CD8-positive, alpha-beta memory T cell (primary cell): ENCODE data around the gene CPA1. TPM values are rescaled to one million over a fixed set of nuclear protein-coding genes. Genes with fewer than 3 reads are reported as not detected.

Experiments
- CTCF ChIA-PET: fragments of 350-600 bp; sonication (Branson Sonifier 250); formaldehyde crosslinking; loops from one replicate; lab custom pipeline; 2021; ENCODE audit warnings: antibody characterized with exemption; lab: Charles Lee
- POLR2A ChIA-PET: fragments of 350-600 bp; sonication (Branson Sonifier 250); formaldehyde crosslinking; loops from one replicate; lab custom pipeline; 2021; ENCODE audit warnings: antibody characterized with exemption; lab: Charles Lee
- DNase-seq, 5 donors: peaks; one replicate each; pipeline versions ENCODE4 v3.0.0 to v3.0.0-alpha.2; 2020 to 2022; ENCODE audit warnings: mixed read lengths in 1 of 5
- H3K27ac ChIP-seq: one replicate; pipeline ENCODE4 v1.7.0; 2013; ENCODE audit warnings: low read depth, mild to moderate bottlenecking, low read length, moderate library complexity
- H3K27me3 ChIP-seq: 2 replicates; pipeline ENCODE4 v1.7.0; 2013; ENCODE audit warnings: low read length, mild to moderate bottlenecking; ENCODE audit not compliant: insufficient read depth, poor library complexity, severe bottlenecking
- H3K36me3 ChIP-seq: 2 replicates; pipeline ENCODE4 v1.7.0; 2013; ENCODE audit warnings: mild to moderate bottlenecking, low read length, moderate library complexity; ENCODE audit not compliant: insufficient read depth
- H3K4me1 ChIP-seq: 2 replicates; pipeline ENCODE4 v1.7.0; 2013; ENCODE audit warnings: mild to moderate bottlenecking, low read length, moderate library complexity; ENCODE audit not compliant: insufficient read depth
- H3K4me3 ChIP-seq: 2 replicates; pipeline ENCODE4 v1.7.0; 2013; ENCODE audit warnings: mild to moderate bottlenecking, low read length
- H3K9me3 ChIP-seq: 2 replicates; pipeline ENCODE4 v1.7.0; 2013; ENCODE audit warnings: mild to moderate bottlenecking, low read length
- H3K27ac Mint-ChIP-seq, 8 donors: one replicate each; pipeline ENCODE4 v1.8.0; 2020 to 2021; ENCODE audit warnings: mixed read lengths in 8 of 8, mild to moderate bottlenecking in 6 of 8, inconsistent platforms in 3 of 8, moderate library complexity in 3 of 8
- H3K27me3 Mint-ChIP-seq, 2 donors: one replicate each; pipeline ENCODE4 v1.8.0; 2020 to 2021; ENCODE audit warnings: mixed read lengths in 2 of 2, mild to moderate bottlenecking in 1 of 2, moderate library complexity in 1 of 2
- H3K36me3 Mint-ChIP-seq, 3 donors: one replicate each; pipeline ENCODE4 v1.8.0; 2020 to 2021; ENCODE audit warnings: mixed read lengths in 3 of 3, inconsistent platforms in 1 of 3, mild to moderate bottlenecking in 1 of 3
- H3K4me1 Mint-ChIP-seq, 3 donors: one replicate each; pipeline ENCODE4 v1.8.0; 2020 to 2021; ENCODE audit warnings: mixed read lengths in 3 of 3, inconsistent platforms in 1 of 3, mild to moderate bottlenecking in 1 of 3
- H3K4me3 Mint-ChIP-seq, 7 donors: one replicate each; pipeline ENCODE4 v1.8.0; 2020 to 2021; ENCODE audit warnings: mixed read lengths in 7 of 7, mild to moderate bottlenecking in 6 of 7, moderate library complexity in 4 of 7, inconsistent platforms in 2 of 7
- H3K9me3 Mint-ChIP-seq, 5 donors: one replicate each; pipeline ENCODE4 v1.8.0; 2020 to 2022; ENCODE audit warnings: mixed read lengths in 5 of 5, mild to moderate bottlenecking in 3 of 5, moderate library complexity in 2 of 5, inconsistent platforms in 1 of 5
- polyA plus RNA-seq: library from polyadenylated mRNA; unstranded; fragments of 300-500 nt; fragmentation: Illumina TruSeq; gene quantifications from one replicate; pipeline ENCODE4 v1.2.3, GENCODE V29; 2021
- total RNA-seq, 2 experiments: library from RNA; stranded (reverse); gene quantifications; one replicate each; pipeline ENCODE4 v1.2.3, GENCODE V29; 2021

Gene CPA1
- total and polyA plus RNA-seq, 3 experiments from 2014 or later, result not detected

GRCh38 chr7:130420943-130421578 is 40.8 kb downstream of the CPA1 start:
- Mint-ChIP-seq H3K9me3 (no peaks in the 10 kb centered on the region), H3K27me3 (no peaks in the 10 kb centered on the region), H3K4me1 (peaks cover 24 to 56% (median 49%) of the 10 kb centered on the region in 3 donors), H3K36me3 (peaks cover 0 to 2% (median 0%) of the 10 kb centered on the region in 3 donors), H3K4me3 (no peak overlapping the region), H3K27ac (no peak overlapping the region)
- CTCF ChIA-PET, result no interaction called here
- POLR2A ChIA-PET, result no interaction called here
- H3K27ac ChIP-seq, result no peak overlapping the region
- H3K27me3 ChIP-seq, result no peaks in the 10 kb centered on the region
- no peaks in the 10 kb centered on the region for H3K9me3 ChIP-seq
- peaks cover 57% of the 10 kb centered on the region for H3K4me1 ChIP-seq
- H3K4me3 ChIP-seq, result no peak overlapping the region
- no peaks in the 10 kb centered on the region for H3K36me3 ChIP-seq
- DNase-seq, result no peak

DNA sequence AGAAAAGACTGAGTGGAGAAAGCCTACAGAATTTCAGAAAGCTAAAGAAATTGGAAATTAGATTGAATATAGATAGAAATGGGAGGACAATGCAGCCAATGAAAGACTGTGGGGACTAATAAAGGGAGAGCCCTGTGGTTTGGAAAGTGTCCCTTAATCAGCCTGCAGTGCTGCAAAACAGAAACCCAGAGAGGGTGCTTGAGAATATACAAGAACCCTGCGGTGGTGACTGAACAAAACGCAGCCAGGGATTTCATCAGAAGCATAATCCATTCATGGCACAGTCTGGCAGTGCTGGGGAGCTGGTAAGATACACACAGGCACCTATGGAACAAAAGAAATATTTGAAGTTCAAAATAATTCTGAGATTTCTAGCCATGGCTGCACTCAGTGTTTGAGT is 41.4 kb downstream of the CPA1 start:
- Mint-ChIP-seq H3K27ac (peak overlapping the region in 2 of 8 donors; percentile 38 to 54), H3K4me3 (peak overlapping the region in 1 of 7 donors; percentile 14), H3K9me3 (no peaks in the 10 kb centered on the region), H3K27me3 (no peaks in the 10 kb centered on the region), H3K36me3 (peaks cover 0 to 3% (median 0%) of the 10 kb centered on the region in 3 donors), H3K4me1 (peaks cover 23 to 54% (median 49%) of the 10 kb centered on the region in 3 donors)
- H3K27me3 ChIP-seq, result no peaks in the 10 kb centered on the region
- H3K4me3 ChIP-seq, result no peak overlapping the region
- no peaks in the 10 kb centered on the region for H3K9me3 ChIP-seq
- no peaks in the 10 kb centered on the region for H3K36me3 ChIP-seq
- ChIA-PET CTCF (no interaction called here), POLR2A (no interaction called here)
- peaks cover 57% of the 10 kb centered on the region for H3K4me1 ChIP-seq
- no peak overlapping the region for H3K27ac ChIP-seq
- DNase-seq, result no peak

DNA sequence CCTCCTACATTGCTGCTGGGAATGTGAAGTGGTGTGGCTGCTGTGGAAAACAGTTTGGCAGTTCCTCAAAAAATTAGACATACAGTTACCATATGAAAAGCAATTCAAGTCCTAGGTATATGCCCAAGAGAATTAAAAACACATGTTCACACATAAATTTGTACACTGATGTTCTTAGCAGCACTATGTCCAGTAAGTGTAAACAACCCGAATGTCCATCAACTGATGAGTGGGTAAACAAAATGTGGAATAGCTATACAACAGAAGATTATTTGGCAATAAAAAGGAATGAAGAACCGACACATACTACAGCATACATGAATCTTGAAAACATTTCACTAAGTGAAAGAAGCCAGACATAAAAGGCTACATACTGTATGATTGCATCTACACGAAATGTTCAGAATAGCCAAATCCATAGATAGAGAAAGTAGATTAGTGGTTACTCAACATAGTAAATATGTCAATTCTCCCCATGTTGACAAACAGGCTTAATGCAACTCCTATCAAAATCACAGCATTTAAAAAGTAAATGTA is 43.3 kb downstream of the CPA1 start:
- Histone ChIP-seq H3K4me3 (no peak overlapping the region), H3K27me3 (no peaks in the 10 kb centered on the region), H3K4me1 (peaks cover 45% of the 10 kb centered on the region), H3K27ac (no peak overlapping the region), H3K36me3 (no peaks in the 10 kb centered on the region), H3K9me3 (no peaks in the 10 kb centered on the region)
- POLR2A ChIA-PET, result no interaction called here
- no peak overlapping the region for H3K4me3 Mint-ChIP-seq
- no peaks in the 10 kb centered on the region for H3K27me3 Mint-ChIP-seq
- peaks cover 12 to 42% (median 41%) of the 10 kb centered on the region in 3 donors for H3K4me1 Mint-ChIP-seq
- no peak for DNase-seq
- CTCF ChIA-PET, result no interaction called here
- H3K27ac Mint-ChIP-seq, result no peak overlapping the region
- no peaks in the 10 kb centered on the region for H3K9me3 Mint-ChIP-seq
- peaks cover 0 to 6% (median 4%) of the 10 kb centered on the region in 3 donors for H3K36me3 Mint-ChIP-seq

DNA sequence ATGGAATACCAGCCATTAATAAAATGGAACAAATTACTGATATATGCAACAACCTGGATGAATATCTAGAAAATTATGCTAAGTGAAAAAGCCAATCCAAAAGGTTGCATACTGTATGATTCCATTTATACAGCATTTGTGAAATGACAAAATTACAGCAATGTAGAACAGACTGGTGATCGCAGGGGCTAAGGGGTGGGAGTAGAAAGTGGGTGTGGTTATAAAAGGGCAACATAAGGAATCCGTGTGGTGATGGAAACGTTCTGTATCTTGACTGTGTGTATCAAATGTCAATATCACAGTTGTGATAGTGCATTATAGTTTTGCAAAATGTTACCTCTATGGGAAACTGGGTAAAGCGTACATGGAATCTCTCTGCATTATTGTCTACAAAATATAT is 45.5 kb downstream of the CPA1 start:
- peak overlapping the region in 1 of 8 donors; percentile 3 for H3K27ac Mint-ChIP-seq
- no peak overlapping the region for H3K27ac ChIP-seq
- H3K4me3 Mint-ChIP-seq, result no peak overlapping the region
- no peaks in the 10 kb centered on the region for H3K27me3 ChIP-seq
- H3K36me3 ChIP-seq, result no peaks in the 10 kb centered on the region
- no peaks in the 10 kb centered on the region for H3K27me3 Mint-ChIP-seq
- H3K4me1 ChIP-seq, result peaks cover 32% of the 10 kb centered on the region
- no peaks in the 10 kb centered on the region for H3K9me3 ChIP-seq
- CTCF ChIA-PET, result no interaction called here
- peaks cover 0 to 6% (median 4%) of the 10 kb centered on the region in 3 donors for H3K36me3 Mint-ChIP-seq
- no peak for DNase-seq
- H3K4me1 Mint-ChIP-seq, result peaks cover 9 to 34% (median 30%) of the 10 kb centered on the region in 3 donors
- POLR2A ChIA-PET, result no interaction called here
- no peak overlapping the region for H3K4me3 ChIP-seq
- H3K9me3 Mint-ChIP-seq, result no peaks in the 10 kb centered on the region

DNA sequence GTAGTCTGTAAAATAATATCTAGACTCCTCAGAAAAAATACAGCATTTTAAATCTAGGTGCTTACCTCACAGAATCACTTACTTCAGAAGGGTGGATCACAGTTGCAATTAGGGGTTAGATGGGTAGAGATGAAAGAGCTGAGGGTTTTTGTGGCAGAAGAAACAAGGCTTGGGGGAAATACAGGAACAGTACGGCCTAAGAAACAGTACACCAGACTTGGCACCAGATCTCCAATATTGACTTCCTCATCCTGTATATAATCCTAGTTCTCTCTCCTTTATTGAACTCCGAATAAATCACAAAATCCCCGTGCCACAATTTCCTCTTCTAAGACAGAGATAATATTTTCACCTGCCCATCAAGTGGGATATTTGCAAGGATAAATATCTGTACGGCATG is 46.3 kb downstream of the CPA1 start:
- Mint-ChIP-seq H3K27me3 (no peaks in the 10 kb centered on the region), H3K27ac (peak overlapping the region in 1 of 8 donors; percentile 9), H3K9me3 (no peaks in the 10 kb centered on the region), H3K4me1 (peaks cover 9 to 30% (median 26%) of the 10 kb centered on the region in 3 donors), H3K36me3 (peaks cover 0 to 6% (median 4%) of the 10 kb centered on the region in 3 donors), H3K4me3 (no peak overlapping the region)
- Histone ChIP-seq H3K4me1 (peaks cover 32% of the 10 kb centered on the region), H3K4me3 (no peak overlapping the region), H3K27me3 (no peaks in the 10 kb centered on the region), H3K27ac (no peak overlapping the region), H3K9me3 (no peaks in the 10 kb centered on the region), H3K36me3 (no peaks in the 10 kb centered on the region)
- peak in 2 of 5 donors; percentile 29 to 80 for DNase-seq
- ChIA-PET POLR2A (no interaction called here), CTCF (no interaction called here)

DNA sequence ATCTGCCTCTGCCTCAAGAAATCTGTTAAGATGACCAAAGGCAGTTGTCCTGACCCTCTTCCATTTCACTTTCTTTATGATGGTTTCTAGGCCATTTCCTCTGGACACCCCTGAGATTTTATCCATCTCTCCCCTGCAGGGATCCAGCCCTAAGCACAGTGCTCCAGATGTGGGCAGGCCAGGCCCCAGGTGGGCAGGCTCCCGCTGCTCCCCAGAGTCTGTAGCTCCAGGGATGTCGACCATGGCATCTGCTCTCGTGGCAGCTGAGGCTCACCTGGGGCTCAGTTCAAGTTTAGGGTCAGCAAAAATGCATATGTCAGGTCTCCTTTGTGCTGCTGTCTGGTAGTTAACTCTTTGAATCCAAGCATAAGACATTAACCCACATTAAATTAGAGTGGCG is 48.7 kb downstream of the CPA1 start:
- CTCF ChIA-PET, result no interaction called here

GRCh38 chr7:130430115-130430514 is 49.8 kb downstream of the CPA1 start:
- Histone ChIP-seq H3K36me3 (no peaks in the 10 kb centered on the region), H3K9me3 (no peaks in the 10 kb centered on the region), H3K27ac (no peak overlapping the region), H3K27me3 (no peaks in the 10 kb centered on the region), H3K4me1 (peaks cover 45% of the 10 kb centered on the region), H3K4me3 (no peak overlapping the region)
- Mint-ChIP-seq H3K4me1 (peaks cover 14 to 31% (median 18%) of the 10 kb centered on the region in 3 donors), H3K4me3 (no peak overlapping the region), H3K27me3 (no peaks in the 10 kb centered on the region), H3K36me3 (peaks cover 0 to 6% (median 2%) of the 10 kb centered on the region in 3 donors), H3K27ac (no peak overlapping the region), H3K9me3 (no peaks in the 10 kb centered on the region)
- CTCF ChIA-PET, result no interaction called here
- no peak for DNase-seq
- POLR2A ChIA-PET, result no interaction called here

More for the DNA sequence above, 48.7 kb downstream of the CPA1 start:
- Mint-ChIP-seq H3K9me3 (no peaks in the 10 kb centered on the region), H3K27ac (no peak overlapping the region), H3K36me3 (peaks cover 0 to 6% (median 4%) of the 10 kb centered on the region in 3 donors), H3K4me1 (peaks cover 9 to 22% (median 18%) of the 10 kb centered on the region in 3 donors), H3K4me3 (no peak overlapping the region), H3K27me3 (no peaks in the 10 kb centered on the region)
- H3K27ac ChIP-seq, result no peak overlapping the region
- H3K4me3 ChIP-seq, result no peak overlapping the region
- H3K9me3 ChIP-seq, result no peaks in the 10 kb centered on the region
- H3K4me1 ChIP-seq, result peaks cover 41% of the 10 kb centered on the region
- POLR2A ChIA-PET, result no interaction called here
- no peaks in the 10 kb centered on the region for H3K36me3 ChIP-seq
- no peak for DNase-seq
- H3K27me3 ChIP-seq, result no peaks in the 10 kb centered on the region

GRCh38 chr7:130430841-130431666 is 50.8 kb downstream of the CPA1 start:
- Mint-ChIP-seq H3K27ac (no peak overlapping the region), H3K4me1 (peaks cover 11 to 26% (median 13%) of the 10 kb centered on the region in 3 donors), H3K36me3 (peaks cover 0 to 6% (median 2%) of the 10 kb centered on the region in 3 donors), H3K4me3 (no peak overlapping the region), H3K27me3 (no peaks in the 10 kb centered on the region), H3K9me3 (no peaks in the 10 kb centered on the region)
- Histone ChIP-seq H3K4me1 (peaks cover 42% of the 10 kb centered on the region), H3K4me3 (no peak overlapping the region), H3K27me3 (no peaks in the 10 kb centered on the region), H3K27ac (no peak overlapping the region), H3K9me3 (no peaks in the 10 kb centered on the region), H3K36me3 (no peaks in the 10 kb centered on the region)
- DNase-seq, result no peak
- ChIA-PET POLR2A (no interaction called here), CTCF (no interaction called here)
